Right lobe of liver (tissue), 6 donors: ENCODE results near the gene RSU1. TPM values are rescaled to one million over a fixed set of nuclear protein-coding genes. Genes with fewer than 3 reads are reported as not detected.

Source experiments
- ATAC-seq, 4 donors: fragments of 200-7000 bp; cut with Tn5 transposase; one replicate each; pipeline ENCODE4 v1.9.1; 2020; ENCODE audit warnings: mild to moderate bottlenecking in 4 of 4, moderate library complexity in 4 of 4
- DNase-seq, 3 donors: peaks; one replicate each; pipeline ENCODE4 v3.0.0-alpha.2; 2020
- H3K27ac ChIP-seq, 3 donors: fragments of 200-600 bp; one replicate each; pipeline ENCODE4 v1.8.0; 2022
- H3K27me3 ChIP-seq, 2 donors: fragments of 200-600 bp; one replicate each; pipeline ENCODE4 v1.8.0; 2022
- H3K36me3 ChIP-seq, 4 donors: fragments of 200-600 bp; sonication (generic) in 1 of 4; one replicate each; pipeline versions ENCODE4 v1.5.1 to v1.8.0; 2017 to 2022; ENCODE audit warnings: control low read depth in 1 of 4
- H3K4me1 ChIP-seq, 4 donors: fragments of 200-600 bp; sonication (generic) in 1 of 4; one replicate each; pipeline versions ENCODE4 v1.5.1 to v1.8.0; 2017 to 2022; ENCODE audit warnings: control low read depth in 1 of 4
- H3K4me3 ChIP-seq, 3 donors: fragments of 200-600 bp; one replicate each; pipeline ENCODE4 v1.8.0; 2022
- H3K9me3 ChIP-seq, 4 donors: fragments of 200-600 bp; sonication (generic) in 1 of 4; one replicate each; pipeline versions ENCODE4 v1.5.1 to v1.8.0; 2017 to 2022; ENCODE audit warnings: control low read depth in 1 of 4
- POLR2A ChIP-seq: fragments of 450-650 bp; IDR thresholded peaks from one replicate; pipeline ENCODE4 v1.6.1; 2017; ENCODE audit warnings: antibody characterized with exemption, mild to moderate bottlenecking
- WGBS: methylation state at CpG from one replicate; pipeline ENCODE4 v1.1.6; 2018; ENCODE audit warnings: low coverage, low lambda C conversion rate; ENCODE audit not compliant: insufficient coverage; ENCODE audit errors: missing lambda C conversion rate; 5-methylcytosine and 5-hydroxymethylcytosine counted together
- intact Hi-C, 2 donors: fragments of 100-400 bp; cut with DNase I; formaldehyde crosslinking; loops; one replicate each; pipeline versions ENCODE4 v1.11.2 to v1.14.1; 2022
- total RNA-seq, 6 experiments: library from RNA; depleted of rRNA in 2 of 6; stranded (reverse); fragments of >200 nt in 2 of 6; fragmentation: NEBNext Ultra II Directional in 3 of 6; extraction: Animal tissue kit (Norgen Biotek cat#: 25700) in 3 of 6; gene quantifications; one replicate each; pipeline versions ENCODE4 v1.1.0 to v1.2.4, GENCODE V29; 2016 to 2023
- TF ChIP-seq, protein P1 (sequence below), 4 donors: fragments of 200-600 bp in 3 of 4; fragments of 450-650 bp in 1 of 4; IDR thresholded peaks; one replicate each; pipeline versions ENCODE4 v1.5.1 to v1.8.0; 2016 to 2022; ENCODE audit warnings: antibody characterized with exemption in 4 of 4, mild to moderate bottlenecking in 2 of 4
- donor health status: DM: no; HTN: yes; CAD: no.
- donor health status: DM: no; HTN: no; CAD: no.
- donor health status: DM: no; HTN: no; CAD: no.
- donor health status: DM: no; HTN: yes; CAD: no.
- donor health status: DM: no; HTN: yes; CAD: no.

The RSU1 gene
- total RNA-seq, 6 experiments from 2014 or later, result 24.1 to 44.5 (median 28.4) TPM

DNA sequence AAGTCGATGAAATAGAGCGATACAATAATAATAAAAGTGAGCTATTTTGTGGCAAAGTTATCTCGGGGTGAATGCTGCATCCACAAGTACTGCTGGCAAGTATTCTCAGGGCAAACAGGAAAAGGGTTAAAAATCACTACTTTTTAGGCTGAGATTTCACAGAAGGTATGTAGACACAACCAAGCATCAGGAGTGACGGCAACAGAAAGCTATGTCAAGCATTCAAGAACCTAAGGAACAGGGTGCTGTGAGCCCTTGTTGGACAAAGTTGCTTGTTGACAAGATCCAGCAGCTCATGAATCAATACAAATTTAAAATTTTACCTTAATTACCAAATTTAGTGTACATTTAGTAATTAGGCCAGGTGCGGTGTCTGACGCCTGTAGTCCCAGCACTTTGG is 254.3 kb downstream of the RSU1 start:
- WGBS, result 68% methylated on average over 6 of the region's 6 CpGs
- no peaks in the 10 kb centered on the region for H3K27me3 ChIP-seq
- H3K4me1 ChIP-seq, result no peaks in the 10 kb centered on the region

DNA sequence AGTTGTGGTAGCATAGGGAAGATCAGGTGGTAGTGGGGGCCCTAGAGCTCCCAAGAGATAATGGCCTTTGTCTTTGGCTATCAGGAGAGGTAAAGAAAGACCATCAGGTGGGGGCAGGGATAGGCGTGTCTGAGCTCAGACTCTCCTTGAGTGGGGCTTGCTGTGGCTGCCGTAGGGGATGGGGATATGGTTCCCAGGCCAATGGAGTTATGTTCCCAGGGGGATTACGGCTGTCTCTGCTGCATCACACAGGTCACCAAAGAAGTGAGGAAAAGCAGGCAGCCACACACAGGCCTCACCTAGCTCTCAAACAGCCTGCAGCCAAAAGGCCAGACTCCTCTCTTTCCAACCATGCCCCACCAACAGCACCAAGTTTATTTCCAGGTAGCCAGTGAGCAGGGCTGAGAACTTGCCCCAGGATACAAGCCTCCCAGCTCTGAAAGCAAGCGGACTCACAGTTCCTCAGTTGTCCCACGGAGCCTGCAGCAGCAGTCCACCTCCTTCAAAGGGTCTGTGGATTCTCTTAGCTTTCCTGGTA is 257.9 kb downstream of the RSU1 start:
- DNase-seq, result no peak
- H3K9me3 ChIP-seq, result no peaks in the 10 kb centered on the region
- TF ChIP-seq, protein P1, sequence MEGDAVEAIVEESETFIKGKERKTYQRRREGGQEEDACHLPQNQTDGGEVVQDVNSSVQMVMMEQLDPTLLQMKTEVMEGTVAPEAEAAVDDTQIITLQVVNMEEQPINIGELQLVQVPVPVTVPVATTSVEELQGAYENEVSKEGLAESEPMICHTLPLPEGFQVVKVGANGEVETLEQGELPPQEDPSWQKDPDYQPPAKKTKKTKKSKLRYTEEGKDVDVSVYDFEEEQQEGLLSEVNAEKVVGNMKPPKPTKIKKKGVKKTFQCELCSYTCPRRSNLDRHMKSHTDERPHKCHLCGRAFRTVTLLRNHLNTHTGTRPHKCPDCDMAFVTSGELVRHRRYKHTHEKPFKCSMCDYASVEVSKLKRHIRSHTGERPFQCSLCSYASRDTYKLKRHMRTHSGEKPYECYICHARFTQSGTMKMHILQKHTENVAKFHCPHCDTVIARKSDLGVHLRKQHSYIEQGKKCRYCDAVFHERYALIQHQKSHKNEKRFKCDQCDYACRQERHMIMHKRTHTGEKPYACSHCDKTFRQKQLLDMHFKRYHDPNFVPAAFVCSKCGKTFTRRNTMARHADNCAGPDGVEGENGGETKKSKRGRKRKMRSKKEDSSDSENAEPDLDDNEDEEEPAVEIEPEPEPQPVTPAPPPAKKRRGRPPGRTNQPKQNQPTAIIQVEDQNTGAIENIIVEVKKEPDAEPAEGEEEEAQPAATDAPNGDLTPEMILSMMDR (IDR thresholded peaks at IDR 0.05), result no peak
- TF ChIP-seq POLR2A, result no peak
- intact Hi-C loops, result no loop called here
- H3K4me3 ChIP-seq, result no peak overlapping the region
- no peak for ATAC-seq
- no peaks in the 10 kb centered on the region for H3K36me3 ChIP-seq
- H3K27me3 ChIP-seq, result no peaks in the 10 kb centered on the region
- H3K27ac ChIP-seq, result no peak overlapping the region
- H3K4me1 ChIP-seq, result no peaks in the 10 kb centered on the region
- 66% methylated on average over 2 of the region's 5 CpGs for WGBS

More for the DNA sequence above, 254.3 kb downstream of the RSU1 start:
- ATAC-seq (no peak), DNase-seq (no peak)
- TF ChIP-seq, protein P1 (IDR thresholded peaks at IDR 0.05), result no peak
- no peak for TF ChIP-seq POLR2A
- Histone ChIP-seq H3K9me3 (no peaks in the 10 kb centered on the region), H3K4me3 (no peak overlapping the region), H3K36me3 (no peaks in the 10 kb centered on the region), H3K27ac (no peak overlapping the region)
- intact Hi-C loops, result no loop called here

DNA sequence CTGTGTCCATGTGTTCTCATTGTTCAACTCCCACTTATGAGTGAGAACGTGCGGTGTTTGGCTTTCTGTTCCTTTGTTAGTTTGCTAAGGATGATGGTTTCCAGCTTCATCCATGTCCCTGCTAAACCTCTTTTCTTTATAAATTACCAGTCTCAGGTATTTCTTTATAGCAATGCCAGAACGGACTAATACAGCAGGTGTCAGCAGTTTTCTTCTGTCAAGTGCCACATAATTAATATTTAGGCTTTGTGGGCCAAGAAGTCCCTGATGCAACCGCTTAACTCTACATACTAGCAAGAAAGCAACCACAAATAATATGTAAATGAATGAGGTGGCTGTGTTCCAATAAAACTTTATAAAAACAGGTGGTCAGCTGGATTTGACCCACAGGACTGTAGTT is 269.3 kb downstream of the RSU1 start:
- Histone ChIP-seq H3K4me3 (no peak overlapping the region), H3K27me3 (no peaks in the 10 kb centered on the region), H3K27ac (no peak overlapping the region), H3K4me1 (no peaks in the 10 kb centered on the region), H3K36me3 (no peaks in the 10 kb centered on the region), H3K9me3 (no peaks in the 10 kb centered on the region)
- no peak for DNase-seq
- intact Hi-C loops, result no loop called here
- no peak for ATAC-seq
- no peak for TF ChIP-seq POLR2A
- TF ChIP-seq, protein P1 (IDR thresholded peaks at IDR 0.05), result no peak
- WGBS, result 72% methylated on average over 4 of the region's 4 CpGs

DNA sequence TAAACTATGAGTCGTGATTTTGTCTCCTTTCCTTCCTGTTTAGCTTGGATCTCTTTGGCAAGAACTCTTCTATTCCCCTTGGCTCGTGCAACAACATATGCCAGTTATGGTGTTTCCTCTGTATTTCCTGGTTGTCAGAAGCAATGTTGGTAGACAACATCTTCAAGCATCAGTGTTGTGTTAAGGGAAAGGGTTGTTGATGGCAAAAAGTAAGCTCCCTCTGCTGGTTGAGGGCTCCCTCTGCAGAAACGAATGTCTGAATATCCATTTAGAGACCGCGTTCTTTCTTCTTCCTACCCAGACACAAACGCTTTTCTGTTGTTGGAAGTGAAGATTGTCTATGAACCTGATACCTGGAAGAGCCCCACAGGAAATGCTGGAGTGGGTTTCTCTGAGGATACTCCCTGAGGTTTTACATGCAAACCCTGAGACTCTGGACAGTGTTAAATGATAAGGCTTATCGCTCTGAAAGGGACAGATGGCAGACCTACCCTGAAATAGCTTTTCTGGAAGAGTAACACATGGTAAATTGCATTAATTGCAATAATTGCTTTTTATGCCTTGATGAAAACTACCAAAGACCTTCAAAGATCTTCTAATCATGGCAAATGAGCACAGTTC is 272.0 kb downstream of the RSU1 start:
- Histone ChIP-seq H3K9me3 (no peaks in the 10 kb centered on the region), H3K36me3 (no peaks in the 10 kb centered on the region), H3K4me1 (no peaks in the 10 kb centered on the region), H3K27ac (no peak overlapping the region), H3K4me3 (no peak overlapping the region), H3K27me3 (no peaks in the 10 kb centered on the region)
- TF ChIP-seq, protein P1 (IDR thresholded peaks at IDR 0.05), result peak; percentile 49 to 63 (median 55)
- no peak for TF ChIP-seq POLR2A
- no peak for DNase-seq
- WGBS, result 19% methylated on average over 7 of the region's 7 CpGs
- peak; percentile 64 to 74 (median 71) for ATAC-seq
- intact Hi-C loops, result no loop called here
